Stimulated activated CD4-positive, alpha-beta T cell treated with anti-CD3 and anti-CD28 coated beads, Interleukin-2, amount 100 ng/mL, for 24 hours (primary cell): ENCODE results near the gene REXO4.
"Not testable (repeated sequence)": the region's sequence is repeated elsewhere in the genome, so short reads cannot be mapped to it uniquely, and the experiment has no call there.

Source experiments
- DNase-seq, 2 donors: peaks; one replicate each; pipeline ENCODE4 v3.0.0-alpha.2; 2020

Gene REXO4

GRCh38 chr9:133417541-133418461 is at the start of gene REXO4:
Gene REXO4 (minus strand): TSS chr9:133418010. CDS start chr9:133417844, 166 bp downstream.
- DNase-seq: peak; percentile 87 to 89

GRCh38 chr9:133467101-133467500 is 49.3 kb upstream of the REXO4 start:
- no peak for DNase-seq

- DNase-seq: no peak
Observed at GRCh38 chr9:133465984-133466383, 48.2 kb upstream of the REXO4 start.

GRCh38 chr9:133464638-133465037 is 46.8 kb upstream of the REXO4 start:
- DNase-seq: no peak

DNA sequence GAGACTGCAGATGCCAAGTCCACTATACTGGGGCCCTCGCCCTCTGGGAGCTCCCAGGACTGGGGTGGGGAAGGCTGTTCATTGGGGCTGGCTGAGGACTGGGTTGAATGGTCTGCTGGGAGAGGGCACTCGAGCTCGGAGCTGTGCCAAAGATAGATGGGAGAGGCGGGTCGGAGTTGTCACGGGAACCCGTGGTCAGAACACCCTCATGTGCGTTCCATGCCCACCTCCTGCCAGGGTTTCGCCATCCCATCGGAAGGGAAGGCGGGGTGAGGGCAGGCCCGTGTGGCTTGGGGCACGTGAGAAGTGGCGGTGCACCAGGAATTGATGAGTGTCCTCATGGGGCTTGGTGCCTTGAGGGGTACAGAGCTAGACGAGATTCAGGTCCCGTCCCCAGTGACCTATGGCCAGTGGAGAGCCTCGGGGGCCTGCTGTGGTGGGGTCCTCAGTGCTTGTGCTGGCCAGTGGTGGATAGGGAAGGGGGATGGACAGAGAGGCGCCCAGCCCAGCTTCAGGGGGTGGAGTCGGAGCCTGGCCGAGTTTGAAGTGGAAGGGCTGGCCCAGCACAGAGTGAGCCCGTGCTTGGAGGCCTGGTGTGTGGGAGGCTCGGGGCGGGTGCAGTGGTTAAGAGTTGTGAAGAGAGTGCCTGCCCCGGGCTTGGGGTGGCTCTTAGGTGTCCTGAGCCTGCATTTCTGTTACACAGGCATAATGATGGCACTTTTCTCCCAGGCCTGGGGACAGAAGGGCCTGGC is 46.2 kb upstream of the REXO4 start:
- DNase-seq: no peak

GRCh38 chr9:133463234-133463863 is 45.5 kb upstream of the REXO4 start:
- no peak for DNase-seq

GRCh38 chr9:133461975-133462374 is 44.2 kb upstream of the REXO4 start:
- no peak for DNase-seq

- peak in 1 of 2 donors; percentile 14 for DNase-seq
Observed at GRCh38 chr9:133460405-133461175, 42.8 kb upstream of the REXO4 start.

DNA sequence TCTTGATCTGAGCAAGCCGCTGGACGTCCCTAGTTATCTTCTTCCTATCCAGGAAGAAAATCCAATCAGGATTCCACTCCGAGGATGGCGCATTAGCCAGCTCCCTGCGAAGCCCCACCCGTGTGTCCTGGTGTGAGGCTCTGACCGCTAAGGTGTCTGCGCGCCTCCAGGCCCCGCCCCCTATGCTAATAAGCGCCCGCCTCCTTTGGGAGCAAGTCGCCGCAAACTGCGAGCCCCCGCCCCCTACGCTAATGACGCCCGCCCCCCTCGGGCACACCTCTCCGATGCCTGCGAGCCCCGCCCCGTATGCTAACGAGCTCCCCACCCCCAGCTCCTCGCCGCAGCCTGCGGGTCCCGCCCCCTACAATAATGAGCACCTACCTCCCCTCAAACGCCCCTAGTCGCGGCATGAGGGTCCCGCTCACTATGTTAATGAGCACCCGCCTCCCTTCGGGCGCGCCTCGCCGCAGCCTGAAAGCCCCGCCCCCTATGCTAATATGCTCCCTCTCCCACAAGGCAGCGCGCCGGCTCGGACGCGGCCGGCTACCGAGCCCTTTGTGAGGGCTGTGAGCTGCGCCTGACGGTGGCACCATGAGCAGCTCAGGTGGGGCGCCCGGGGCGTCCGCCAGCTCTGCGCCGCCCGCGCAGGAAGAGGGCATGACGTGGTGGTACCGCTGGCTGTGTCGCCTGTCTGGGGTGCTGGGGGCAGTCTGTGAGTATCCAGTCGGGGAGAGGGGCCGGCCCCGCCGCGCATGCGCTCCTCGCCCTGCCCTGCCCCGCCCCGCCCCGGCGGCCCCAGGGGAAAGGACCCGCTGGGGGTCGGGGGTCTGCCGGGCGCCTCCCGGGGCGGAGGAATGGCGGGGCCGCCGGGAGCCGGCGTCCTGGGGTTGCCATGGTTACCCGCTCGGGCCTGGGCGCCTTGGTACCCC is 41.9 kb upstream of the REXO4 start, which contains the start of gene CACFD1:
CACFD1 (plus strand) TSS at position 503 of the 929 bp plus-strand sequence; CDS start at position 592, 89 bp downstream.
- peak; percentile 95 for DNase-seq

DNA sequence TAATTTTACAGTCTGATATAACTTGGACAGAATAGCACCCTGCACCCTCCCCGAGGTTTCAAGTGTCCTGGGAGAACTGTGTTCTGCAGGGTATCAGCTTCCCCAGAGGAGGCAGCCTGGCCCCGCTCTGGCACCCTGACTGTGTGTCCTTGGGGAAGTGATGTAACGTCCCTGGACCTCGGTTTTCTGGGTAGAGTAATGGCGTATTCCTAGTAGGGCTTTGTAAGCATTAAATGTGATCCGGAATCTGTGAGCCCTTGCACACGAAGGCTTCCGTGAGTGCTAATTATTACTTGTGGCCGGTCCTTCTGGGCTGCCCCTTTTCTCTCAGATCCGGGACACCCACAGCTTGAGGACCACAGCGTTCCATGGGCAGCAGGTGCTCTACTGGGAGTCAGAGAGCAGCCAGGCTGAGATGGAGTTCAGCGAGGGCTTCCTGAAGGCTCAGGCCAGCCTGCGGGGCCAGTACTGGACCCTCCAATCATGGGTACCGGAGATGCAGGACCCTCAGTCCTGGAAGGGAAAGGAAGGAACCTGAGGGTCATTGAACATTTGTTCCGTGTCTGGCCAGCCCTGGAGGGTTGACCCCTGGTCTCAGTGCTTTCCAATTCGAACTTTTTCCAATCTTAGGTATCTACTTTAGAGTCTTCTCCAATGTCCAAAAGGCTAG is 41.0 kb upstream of the REXO4 start:
- DNase-seq: no peak

GRCh38 chr9:133457748-133458147 is 39.9 kb upstream of the REXO4 start:
- DNase-seq: no peak

DNA sequence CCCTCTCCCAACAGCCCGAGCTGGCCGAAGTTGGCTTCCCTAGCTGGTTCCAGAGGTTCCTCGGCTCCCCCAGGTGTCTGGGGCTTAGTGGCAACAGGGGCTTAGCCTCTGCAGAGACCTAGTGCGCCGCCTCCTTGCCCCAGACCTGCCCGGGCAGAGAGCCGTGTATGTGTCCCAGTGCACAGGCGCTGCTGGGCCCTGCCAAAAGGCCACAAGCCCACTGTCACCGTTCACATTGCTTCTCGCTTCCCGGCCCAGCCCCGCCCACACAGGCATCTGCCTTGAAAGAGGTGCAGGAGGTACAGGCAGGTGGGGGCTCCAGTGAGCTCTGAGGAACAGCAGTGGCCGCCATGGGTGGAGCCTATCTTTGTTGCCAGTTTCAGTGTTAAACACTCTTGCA is 39.4 kb upstream of the REXO4 start:
- DNase-seq: no peak

- DNase-seq: no peak
Observed at GRCh38 chr9:133456409-133456808, 38.6 kb upstream of the REXO4 start.

DNA sequence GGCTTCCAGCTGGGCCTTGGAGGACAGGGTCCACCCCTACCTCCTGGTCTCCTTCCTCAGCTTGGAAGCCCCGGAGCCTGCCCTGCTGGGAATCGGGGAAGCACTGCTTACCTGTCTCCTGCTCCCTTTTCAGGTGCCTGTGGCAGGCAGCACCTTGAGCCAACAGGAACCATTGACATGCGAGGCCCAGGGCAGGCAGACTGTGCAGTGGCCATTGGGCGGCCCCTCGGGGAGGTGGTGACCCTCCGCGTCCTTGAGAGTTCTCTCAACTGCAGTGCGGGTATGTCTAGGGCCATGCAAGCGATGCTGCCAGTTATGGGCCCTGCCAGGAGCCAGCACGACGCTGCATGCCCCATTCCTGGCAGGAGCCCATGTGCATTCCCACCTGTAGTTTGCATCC is 38.1 kb upstream of the REXO4 start:
- DNase-seq: no peak

DNA sequence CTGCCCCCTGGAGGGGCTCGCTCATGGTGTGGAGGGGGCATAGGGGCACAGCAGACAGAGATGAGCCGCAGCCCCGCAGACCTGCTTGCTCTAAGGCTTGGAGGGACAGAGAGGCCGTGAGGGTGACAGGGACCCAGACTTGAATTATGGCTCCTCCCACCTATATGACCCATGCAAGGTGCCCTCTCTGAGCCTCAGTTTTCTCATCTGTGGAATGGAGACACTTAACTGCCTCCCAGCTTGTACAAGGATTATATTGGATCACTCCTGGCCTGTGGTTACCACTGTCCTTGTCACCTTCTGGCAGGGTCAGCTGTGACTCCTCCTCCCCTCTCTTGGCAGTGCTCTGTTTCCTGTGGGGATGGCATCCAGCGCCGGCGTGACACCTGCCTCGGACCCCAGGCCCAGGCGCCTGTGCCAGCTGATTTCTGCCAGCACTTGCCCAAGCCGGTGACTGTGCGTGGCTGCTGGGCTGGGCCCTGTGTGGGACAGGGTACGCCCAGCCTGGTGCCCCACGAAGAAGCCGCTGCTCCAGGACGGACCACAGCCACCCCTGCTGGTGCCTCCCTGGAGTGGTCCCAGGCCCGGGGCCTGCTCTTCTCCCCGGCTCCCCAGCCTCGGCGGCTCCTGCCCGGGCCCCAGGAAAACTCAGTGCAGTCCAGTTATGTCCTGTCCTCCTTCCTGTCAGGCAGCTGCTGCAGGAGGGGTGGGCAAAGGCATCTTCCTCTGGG is 37.3 kb upstream of the REXO4 start:
- no peak for DNase-seq

DNA sequence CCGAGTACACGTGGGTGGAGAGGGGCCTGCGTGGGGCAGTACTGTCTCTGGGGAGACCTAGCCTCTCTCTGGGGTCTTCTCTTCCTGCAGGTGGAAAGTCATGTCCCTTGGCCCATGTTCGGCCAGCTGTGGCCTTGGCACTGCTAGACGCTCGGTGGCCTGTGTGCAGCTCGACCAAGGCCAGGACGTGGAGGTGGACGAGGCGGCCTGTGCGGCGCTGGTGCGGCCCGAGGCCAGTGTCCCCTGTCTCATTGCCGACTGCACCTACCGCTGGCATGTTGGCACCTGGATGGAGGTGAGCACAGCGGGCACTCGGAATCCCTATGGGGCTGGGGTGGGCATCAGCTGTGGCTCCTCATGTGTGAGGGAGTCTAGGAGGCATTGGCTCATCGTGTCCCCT is 36.5 kb upstream of the REXO4 start:
- DNase-seq: no peak

- DNase-seq: no peak
Observed at GRCh38 chr9:133453651-133454050, 35.8 kb upstream of the REXO4 start.

- no peak for DNase-seq
Observed at GRCh38 chr9:133452562-133452961, 34.8 kb upstream of the REXO4 start.

- not testable (repeated sequence) for DNase-seq
Observed at GRCh38 chr9:133451865-133452264, 34.1 kb upstream of the REXO4 start.

DNA sequence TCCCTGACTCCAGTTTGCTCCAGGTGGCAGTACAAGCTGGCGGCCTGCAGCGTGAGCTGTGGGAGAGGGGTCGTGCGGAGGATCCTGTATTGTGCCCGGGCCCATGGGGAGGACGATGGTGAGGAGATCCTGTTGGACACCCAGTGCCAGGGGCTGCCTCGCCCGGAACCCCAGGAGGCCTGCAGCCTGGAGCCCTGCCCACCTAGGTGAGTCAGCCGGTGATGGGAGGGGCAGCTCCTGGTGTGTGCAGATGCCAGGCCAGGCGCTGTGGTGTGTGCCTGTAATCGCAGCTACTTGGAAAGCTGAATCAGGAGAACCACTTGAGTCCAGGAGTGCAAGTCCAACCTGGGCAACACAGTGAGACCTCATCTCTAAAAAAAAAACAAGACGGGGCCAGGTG is 31.9 kb upstream of the REXO4 start:
- no peak for DNase-seq
